ENCODE data around the gene GUCD1. TPM values are rescaled to one million over a fixed set of nuclear protein-coding genes. Genes with fewer than 3 reads are reported as not detected.
"Not testable (repeated sequence)": the region's sequence is repeated elsewhere in the genome, so short reads cannot be mapped to it uniquely, and the experiment has no call there.

The GUCD1 gene
- total RNA-seq, 1 donor from 2014 or later, result 64.9 TPM

DNA sequence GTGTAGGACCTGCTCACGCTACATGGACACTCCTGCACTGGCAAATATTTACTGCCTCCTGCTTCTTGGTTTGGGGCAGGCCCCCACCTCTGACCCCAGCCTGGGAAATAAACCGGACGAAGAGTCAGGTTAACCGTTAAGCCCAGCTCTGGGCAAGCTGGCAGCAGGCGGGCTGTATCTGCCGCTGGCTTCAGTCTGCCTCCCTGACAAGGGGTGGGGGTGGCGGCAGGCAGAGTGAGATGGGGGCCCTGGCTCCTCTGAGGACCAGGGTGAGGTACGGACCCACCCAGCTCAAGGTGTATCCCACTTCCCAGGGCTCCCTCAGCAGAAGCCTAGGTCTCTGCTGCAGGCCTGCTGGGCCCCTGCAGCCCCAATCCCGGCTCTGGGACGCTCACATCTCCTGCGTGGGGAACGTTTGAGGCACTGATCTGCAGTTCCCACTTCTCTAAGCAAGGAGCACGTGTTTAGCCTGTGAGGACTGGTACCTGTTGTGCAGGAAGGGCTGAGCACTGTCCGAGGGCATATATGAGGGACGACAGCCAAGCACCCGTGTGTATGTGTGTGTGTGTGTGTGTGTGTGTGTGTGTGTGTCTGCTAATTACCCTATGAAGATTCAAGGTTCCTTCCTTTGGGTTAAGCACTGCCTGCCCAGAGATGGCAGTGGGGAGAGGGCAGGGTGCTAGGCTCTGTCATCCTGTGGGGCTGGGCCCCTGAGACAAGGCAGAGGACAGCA lies 39.1 kb upstream of the GUCD1 start:
- Mint-ChIP-seq H3K27ac (ENCODE audit: unreplicated experiment) (peak overlapping the region; percentile 52), H3K27me3 (ENCODE audit: unreplicated experiment) (peaks cover 5% of the 10 kb centered on the region), H3K4me3 (ENCODE audit: unreplicated experiment) (peak overlapping the region; percentile 83), H3K9me3 (ENCODE audit: unreplicated experiment) (peaks cover 6% of the 10 kb centered on the region), H3K4me1 (ENCODE audit: low read depth, unreplicated experiment) (peaks cover 8% of the 10 kb centered on the region), H3K36me3 (ENCODE audit: unreplicated experiment) (no peaks in the 10 kb centered on the region)
- TF ChIP-seq CTCF (IDR thresholded peaks at IDR 0.05; ENCODE audit: partially characterized antibody, unreplicated experiment), result no peak
- no peak for DNase-seq

GRCh38 chr22:24593559-24593835 lies 38.6 kb upstream of the GUCD1 start:
- not testable (repeated sequence) for H3K36me3 Mint-ChIP-seq (ENCODE audit: unreplicated experiment)

GRCh38 chr22:24592851-24593558 lies 38.1 kb upstream of the GUCD1 start, which contains the start of gene LRRC75B:
Gene LRRC75B, minus strand, starts transcription at chr22:24593073. Its CDS starts 34 bp downstream, at chr22:24593039.
- H3K9me3 Mint-ChIP-seq (ENCODE audit: unreplicated experiment), result peaks cover 6% of the 10 kb centered on the region
- no peaks in the 10 kb centered on the region for H3K36me3 Mint-ChIP-seq (ENCODE audit: unreplicated experiment)
- H3K4me3 Mint-ChIP-seq (ENCODE audit: unreplicated experiment), result peak within 1 kb of the TSS; percentile 98

More at GRCh38 chr22:24593559-24593835, 38.6 kb upstream of the GUCD1 start:
- Mint-ChIP-seq H3K27ac (ENCODE audit: unreplicated experiment) (peak overlapping the region; percentile 89), H3K4me3 (ENCODE audit: unreplicated experiment) (peak overlapping the region; percentile 83)
- not testable (repeated sequence) for H3K9me3 Mint-ChIP-seq (ENCODE audit: unreplicated experiment); H3K4me1 Mint-ChIP-seq (ENCODE audit: low read depth, unreplicated experiment); H3K27me3 Mint-ChIP-seq (ENCODE audit: unreplicated experiment); DNase-seq

DNA sequence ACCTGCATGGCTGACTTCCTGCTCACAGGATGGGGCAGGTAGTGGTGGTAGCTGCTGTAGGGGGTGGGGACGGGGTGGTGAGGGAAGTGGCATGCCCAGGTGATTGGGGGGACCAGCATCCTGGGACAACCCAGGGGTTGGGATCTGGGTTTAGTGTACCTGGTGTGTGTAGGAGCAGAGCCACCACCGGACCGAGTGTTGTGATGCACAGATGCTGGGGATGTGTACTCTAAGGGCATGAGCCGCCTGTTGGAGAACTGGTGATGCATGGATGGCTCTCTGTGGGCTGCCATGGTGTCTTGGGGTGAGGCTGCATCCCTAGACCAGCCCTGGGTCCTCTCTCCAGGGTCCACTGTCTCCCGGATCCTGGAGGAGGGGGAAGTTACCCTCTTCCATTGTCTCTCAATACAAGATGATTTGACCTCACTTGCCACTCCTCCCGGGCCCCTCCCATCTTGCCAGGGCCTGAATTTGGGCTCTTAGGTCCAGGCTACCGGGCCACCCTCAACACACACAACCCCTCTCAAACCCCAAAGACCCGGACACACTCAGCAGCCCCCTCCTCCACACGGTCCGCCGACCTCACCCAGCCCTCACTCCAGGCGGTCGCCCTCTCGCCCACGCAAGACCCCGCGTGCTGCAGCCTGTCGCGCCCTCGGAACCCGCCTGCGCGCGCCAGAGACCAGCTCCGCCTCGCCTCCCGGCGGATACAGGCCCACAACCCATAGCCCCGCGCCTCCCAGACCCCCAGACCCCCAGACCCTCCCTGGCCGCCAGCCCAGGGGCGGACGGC lies 37.3 kb upstream of the GUCD1 start:
- peak; percentile 53 for DNase-seq
- Mint-ChIP-seq H3K36me3 (ENCODE audit: unreplicated experiment) (no peaks in the 10 kb centered on the region), H3K27me3 (ENCODE audit: unreplicated experiment) (peaks cover 5% of the 10 kb centered on the region), H3K27ac (ENCODE audit: unreplicated experiment) (peak overlapping the region; percentile 98), H3K9me3 (ENCODE audit: unreplicated experiment) (peaks cover 6% of the 10 kb centered on the region), H3K4me3 (ENCODE audit: unreplicated experiment) (peak overlapping the region; percentile 98), H3K4me1 (ENCODE audit: low read depth, unreplicated experiment) (peaks cover 8% of the 10 kb centered on the region)
- TF ChIP-seq CTCF (IDR thresholded peaks at IDR 0.05; ENCODE audit: partially characterized antibody, unreplicated experiment), result no peak

More at GRCh38 chr22:24592851-24593558, 38.1 kb upstream of the GUCD1 start, which contains the start of gene LRRC75B:
- Mint-ChIP-seq H3K27ac (ENCODE audit: unreplicated experiment) (peak within 1 kb of the TSS; percentile 98), H3K4me1 (ENCODE audit: low read depth, unreplicated experiment) (peaks cover 8% of the 10 kb centered on the region), H3K27me3 (ENCODE audit: unreplicated experiment) (peaks cover 5% of the 10 kb centered on the region)
- TF ChIP-seq CTCF (IDR thresholded peaks at IDR 0.05; ENCODE audit: partially characterized antibody, unreplicated experiment), result no peak
- peak; percentile 94 for DNase-seq

DNA sequence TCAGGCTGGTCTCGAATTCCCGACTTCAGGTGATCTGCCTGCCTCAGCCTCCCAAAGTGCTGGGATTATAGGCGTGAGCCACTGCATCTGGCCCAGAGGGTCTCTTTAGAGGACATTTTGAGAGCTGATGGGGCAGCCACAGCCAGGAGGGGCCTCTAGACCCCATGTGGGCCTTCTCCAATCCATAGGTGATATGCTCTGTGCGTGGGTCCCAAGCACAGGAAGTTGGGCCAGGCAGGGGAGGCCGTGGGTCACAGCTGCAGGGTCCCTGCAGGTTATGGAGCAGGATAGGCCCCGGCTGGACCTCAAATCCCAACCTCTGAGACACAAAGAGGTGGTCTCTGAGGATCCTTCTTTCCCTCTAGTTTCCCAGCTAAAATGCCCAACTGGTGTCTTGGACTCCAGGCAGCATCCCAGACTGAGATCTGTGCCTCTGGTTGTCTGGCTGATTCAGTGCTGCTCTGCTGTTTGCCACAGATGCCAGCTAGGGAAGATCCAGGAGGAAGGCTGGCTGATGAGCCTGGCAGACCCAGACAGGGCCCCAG lies 36.4 kb upstream of the GUCD1 start:
- no peak for DNase-seq
- peaks cover 5% of the 10 kb centered on the region for H3K27me3 Mint-ChIP-seq (ENCODE audit: unreplicated experiment)
- H3K36me3 Mint-ChIP-seq (ENCODE audit: unreplicated experiment), result no peaks in the 10 kb centered on the region
- H3K4me1 Mint-ChIP-seq (ENCODE audit: low read depth, unreplicated experiment), result peaks cover 8% of the 10 kb centered on the region
- H3K9me3 Mint-ChIP-seq (ENCODE audit: unreplicated experiment), result peaks cover 6% of the 10 kb centered on the region
- TF ChIP-seq CTCF (IDR thresholded peaks at IDR 0.05; ENCODE audit: partially characterized antibody, unreplicated experiment), result no peak
- no peak overlapping the region for H3K27ac Mint-ChIP-seq (ENCODE audit: unreplicated experiment)
- peak overlapping the region; percentile 42 for H3K4me3 Mint-ChIP-seq (ENCODE audit: unreplicated experiment)
